Psoas muscle (tissue), 8 donors: Measurements from ENCODE around the gene KLHL29. TPM values are rescaled to one million over a fixed set of nuclear protein-coding genes. Genes with fewer than 3 reads are reported as not detected.

ENCODE experiments used
- ATAC-seq, 4 donors: fragments of 200-7000 bp; cut with Tn5 transposase; one replicate each; pipeline ENCODE4 v1.9.1; 2020; ENCODE audit warnings: moderate library complexity in 3 of 4, mild to moderate bottlenecking in 2 of 4
- DNase-seq, 2 donors: peaks; one replicate each; pipeline ENCODE4 v3.0.0-alpha.2; 2020
- H3K27ac ChIP-seq: fragments of 200-600 bp; one replicate; pipeline ENCODE4 v1.8.0; 2022
- H3K27me3 ChIP-seq, 3 donors: fragments of 200-600 bp in 1 of 3; one replicate each; pipeline versions ENCODE4 v1.6.1 to v1.8.0; 2013 to 2022; ENCODE audit warnings: low read length in 2 of 3, mild to moderate bottlenecking in 2 of 3, moderate library complexity in 1 of 3; ENCODE audit not compliant: insufficient read depth in 3 of 3
- H3K36me3 ChIP-seq, 2 donors: fragments of 200-600 bp in 1 of 2; one replicate each; pipeline versions ENCODE4 v1.6.1 to v1.8.0; 2013 to 2022; ENCODE audit warnings: low read depth in 1 of 2, mild to moderate bottlenecking in 1 of 2, moderate library complexity in 1 of 2; ENCODE audit not compliant: insufficient read depth in 1 of 2
- H3K4me1 ChIP-seq: fragments of 200-600 bp; one replicate; pipeline ENCODE4 v1.8.0; 2022
- H3K4me3 ChIP-seq: fragments of 200-600 bp; one replicate; pipeline ENCODE4 v1.8.0; 2022; ENCODE audit warnings: mild to moderate bottlenecking
- H3K9me3 ChIP-seq: fragments of 200-600 bp; one replicate; pipeline ENCODE4 v1.8.0; 2022
- WGBS, 3 donors: extraction: QIAGEN DNeasy Blood & Tissue Kit; methylation state at CpG; one replicate each; pipeline versions ENCODE4 v1.1.6 to v1.1.7; 2013; 5-methylcytosine and 5-hydroxymethylcytosine counted together
- intact Hi-C, 2 donors: fragments of 100-400 bp; cut with DNase I; formaldehyde crosslinking; loops; one replicate each; pipeline versions ENCODE4 v1.11.0 to v1.14.2; 2022
- polyA plus RNA-seq, 3 donors: library from polyadenylated mRNA; stranded (reverse); fragments of 200-250 nt; gene quantifications; one replicate each; pipeline ENCODE4 v1.2.3, GENCODE V29; 2013
- total RNA-seq, 4 donors: library from RNA; stranded (reverse); fragmentation: NEBNext Ultra II Directional in 2 of 4; extraction: Animal tissue kit (Norgen Biotek cat#: 25700) in 2 of 4; gene quantifications; one replicate each; pipeline versions ENCODE4 v1.2.1 to v1.2.4, GENCODE V29; 2021 to 2023
- TF ChIP-seq, protein P1 (sequence below): fragments of 200-600 bp; IDR thresholded peaks from one replicate; pipeline ENCODE4 v1.8.0; 2022; ENCODE audit warnings: antibody characterized with exemption
- donor health status: healthy with polysubstance abuse.
- donor health status: DM: no; HTN: no; CAD: no; lungs with moderate emphysema.
- donor health status: Bipolar disorder and iron deficiency.
- donor health status: healthy.
- donor health status: DM: yes; HTN: yes; CAD: no.
- donor health status: DM: no; HTN: no; CAD: no.
- donor health status: DM: no; HTN: no; CAD: no.
- donor health status: DM: yes; HTN: yes; CAD: no.

Gene KLHL29
- total and polyA plus RNA-seq, 7 donors: 4.4 to 14.1 (median 6.8) TPM

DNA sequence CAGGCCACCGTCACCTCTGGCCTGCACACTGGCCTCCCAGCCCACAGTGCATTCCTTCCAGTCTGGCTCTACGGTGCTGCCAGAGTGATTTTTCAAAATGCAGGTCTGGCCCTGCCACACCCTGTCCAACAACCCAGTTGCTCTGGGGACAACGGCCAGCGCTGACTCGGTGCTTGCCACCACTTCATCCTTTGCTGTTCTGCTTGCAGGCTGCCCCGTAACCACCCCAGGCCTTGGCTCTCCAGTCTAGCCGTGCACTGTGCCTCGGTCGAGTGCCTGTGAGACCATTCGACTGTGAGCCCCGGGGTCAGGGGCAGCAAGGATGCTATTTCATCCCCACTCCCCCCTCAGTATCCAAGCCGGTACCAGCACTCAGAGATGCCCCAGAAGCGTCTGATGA lies 262.6 kb downstream of the KLHL29 start:
- Histone ChIP-seq H3K27me3 (no peaks in the 10 kb centered on the region), H3K4me1 (no peaks in the 10 kb centered on the region), H3K9me3 (no peaks in the 10 kb centered on the region), H3K36me3 (peaks cover 0 to 7% of the 10 kb centered on the region in 2 donors), H3K4me3 (no peak overlapping the region), H3K27ac (no peak overlapping the region)
- DNase-seq (no peak), ATAC-seq (no peak)
- intact Hi-C loops: no loop called here
- WGBS, 3 donors: 86 to 89% (median 88%) methylated on average over 13 of the region's 13 CpGs
- TF ChIP-seq, protein P1, sequence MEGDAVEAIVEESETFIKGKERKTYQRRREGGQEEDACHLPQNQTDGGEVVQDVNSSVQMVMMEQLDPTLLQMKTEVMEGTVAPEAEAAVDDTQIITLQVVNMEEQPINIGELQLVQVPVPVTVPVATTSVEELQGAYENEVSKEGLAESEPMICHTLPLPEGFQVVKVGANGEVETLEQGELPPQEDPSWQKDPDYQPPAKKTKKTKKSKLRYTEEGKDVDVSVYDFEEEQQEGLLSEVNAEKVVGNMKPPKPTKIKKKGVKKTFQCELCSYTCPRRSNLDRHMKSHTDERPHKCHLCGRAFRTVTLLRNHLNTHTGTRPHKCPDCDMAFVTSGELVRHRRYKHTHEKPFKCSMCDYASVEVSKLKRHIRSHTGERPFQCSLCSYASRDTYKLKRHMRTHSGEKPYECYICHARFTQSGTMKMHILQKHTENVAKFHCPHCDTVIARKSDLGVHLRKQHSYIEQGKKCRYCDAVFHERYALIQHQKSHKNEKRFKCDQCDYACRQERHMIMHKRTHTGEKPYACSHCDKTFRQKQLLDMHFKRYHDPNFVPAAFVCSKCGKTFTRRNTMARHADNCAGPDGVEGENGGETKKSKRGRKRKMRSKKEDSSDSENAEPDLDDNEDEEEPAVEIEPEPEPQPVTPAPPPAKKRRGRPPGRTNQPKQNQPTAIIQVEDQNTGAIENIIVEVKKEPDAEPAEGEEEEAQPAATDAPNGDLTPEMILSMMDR: no peak

DNA sequence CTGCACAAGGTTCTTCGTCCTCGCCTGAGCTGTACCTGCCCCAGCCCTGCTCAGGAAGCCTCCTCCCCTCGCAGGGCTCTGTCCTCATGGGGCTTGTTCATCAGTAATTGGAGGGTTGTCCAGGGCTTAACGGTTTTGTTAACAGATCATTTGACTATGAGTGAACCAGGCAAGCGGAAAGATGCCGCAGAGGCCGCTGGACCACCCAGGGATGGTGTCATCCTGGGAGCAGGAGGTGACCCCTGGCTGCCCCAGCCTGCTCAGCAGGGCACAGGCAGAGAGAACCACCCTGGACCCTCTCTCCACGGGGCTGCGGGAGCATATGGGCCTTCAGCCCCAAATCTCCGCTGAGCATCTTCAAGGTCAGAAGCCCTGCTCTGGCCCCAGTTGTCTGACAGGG lies 264.3 kb downstream of the KLHL29 start:
- TF ChIP-seq, protein P1: no peak
- Histone ChIP-seq H3K27ac (no peak overlapping the region), H3K27me3 (no peaks in the 10 kb centered on the region), H3K4me3 (no peak overlapping the region), H3K9me3 (no peaks in the 10 kb centered on the region), H3K36me3 (no peaks in the 10 kb centered on the region), H3K4me1 (no peaks in the 10 kb centered on the region)
- ATAC-seq (no peak), DNase-seq (no peak)
- WGBS, 3 donors: 79 to 82% (median 79%) methylated on average over 10 of the region's 10 CpGs
- intact Hi-C loops: no loop called here

- Histone ChIP-seq H3K27me3 (no peaks in the 10 kb centered on the region), H3K9me3 (no peaks in the 10 kb centered on the region), H3K27ac (no peak overlapping the region), H3K36me3 (no peaks in the 10 kb centered on the region), H3K4me3 (no peak overlapping the region), H3K4me1 (no peaks in the 10 kb centered on the region)
- WGBS, 3 donors: 59 to 71% (median 62%) methylated on average over 7 of the region's 7 CpGs
- intact Hi-C loops: no loop called here
- ATAC-seq: peak in 1 of 4 donors; percentile 21
- no peak for DNase-seq
- TF ChIP-seq, protein P1: no peak
Measured at GRCh38 chr2:23649819-23650218, 264.8 kb downstream of the KLHL29 start.

DNA sequence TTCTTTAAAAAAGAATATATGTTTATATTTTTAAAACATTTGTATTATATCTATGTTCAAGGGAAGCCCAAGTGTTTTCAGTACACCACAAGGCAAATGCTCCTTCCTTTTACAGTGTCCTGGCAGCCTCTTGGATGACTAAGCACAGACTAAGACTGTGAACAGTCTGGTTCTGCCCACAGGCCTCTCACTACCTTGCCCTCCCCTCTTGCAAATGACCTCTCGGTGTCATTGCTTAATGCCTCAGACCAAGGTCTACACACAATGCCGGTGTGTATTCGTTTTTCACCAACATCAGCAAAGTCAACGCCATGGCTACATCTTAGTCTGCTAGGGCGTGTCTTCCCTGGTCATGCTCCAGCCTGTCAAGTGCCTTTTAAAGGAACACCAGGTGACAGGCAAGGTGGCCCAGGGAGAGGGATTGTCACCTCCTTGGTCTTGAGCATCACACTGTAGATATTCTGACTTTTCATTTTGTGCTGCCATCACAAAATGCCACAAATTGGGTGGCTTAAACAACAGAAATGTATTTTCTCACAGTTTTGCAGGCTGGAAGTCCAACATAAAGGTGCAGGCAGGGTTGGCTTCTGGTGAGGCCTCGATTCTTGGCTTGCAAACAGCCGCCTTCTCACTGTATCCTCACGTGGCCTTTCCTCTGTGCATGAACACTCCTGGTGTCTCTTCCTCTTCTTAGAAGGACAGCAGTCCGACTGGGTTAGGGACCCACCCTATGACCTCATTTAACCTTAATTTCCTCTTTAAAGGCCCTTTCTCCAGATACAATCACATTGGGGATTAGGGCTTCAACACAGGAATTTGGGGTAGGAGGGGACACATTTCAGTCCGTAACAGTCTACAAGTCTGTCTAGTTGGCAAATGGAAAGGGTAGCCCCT lies 266.5 kb downstream of the KLHL29 start:
- Histone ChIP-seq H3K4me1 (no peaks in the 10 kb centered on the region), H3K36me3 (no peaks in the 10 kb centered on the region), H3K4me3 (no peak overlapping the region), H3K27me3 (no peaks in the 10 kb centered on the region), H3K27ac (no peak overlapping the region), H3K9me3 (no peaks in the 10 kb centered on the region)
- WGBS, 3 donors: 85 to 93% (median 87%) methylated on average over 10 of the region's 10 CpGs
- DNase-seq: no peak
- TF ChIP-seq, protein P1: no peak
- intact Hi-C loops: no loop called here
- peak in 3 of 4 donors; percentile 48 to 68 (median 56) for ATAC-seq
